ENCODE results near the gene CD226.
A peak's percentile ranks its signal among the peaks of the same experiment; 100 is the strongest.

Gene CD226

GRCh38 chr18:69985239-69985638 lies 37.6 kb upstream of the CD226 start:
- Histone ChIP-seq H3K27me3 (replicated peaks in 2 of 5; ENCODE audit: control insufficient read depth in 4 of 5, insufficient read depth in 5 of 5, low read length in 4 of 5) (no peaks in the 10 kb centered on the region), H3K36me3 (ENCODE audit: control insufficient read depth in 4 of 4, insufficient read depth in 4 of 4, low read length in 3 of 4) (peaks cover 3 to 12% (median 7%) of the 10 kb centered on the region in 4 experiments), H3K4me3 (ENCODE audit: control insufficient read depth in 1 of 7, extremely low read depth in 1 of 7, insufficient read depth in 4 of 7, low read depth in 2 of 7, low read length in 6 of 7) (no peak overlapping the region), H3K4me1 (ENCODE audit: control extremely low read depth in 1 of 4, control insufficient read depth in 4 of 4, insufficient read depth in 4 of 4, low read length in 3 of 4) (peaks cover 0 to 18% (median 9%) of the 10 kb centered on the region in 4 experiments), H3K9me3 (ENCODE audit: control extremely low read depth in 1 of 5, control insufficient read depth in 4 of 5, insufficient read depth in 2 of 5, low read depth in 1 of 5, low read length in 4 of 5) (peaks cover 0 to 14% (median 0%) of the 10 kb centered on the region in 5 experiments), H3K27ac (ENCODE audit: insufficient read depth in 1 of 2, low read depth in 1 of 2, low read length in 2 of 2, poor library complexity in 1 of 2, severe bottlenecking in 2 of 2) (no peak overlapping the region)
- CTCF ChIA-PET = no interaction called here
- POLR2A ChIA-PET = no interaction called here
- WGBS (ENCODE audit: insufficient coverage) = 93% methylated on average over 4 of the region's 4 CpGs
- DNase-seq = no peak

- Histone ChIP-seq H3K9me3 (ENCODE audit: control extremely low read depth in 1 of 5, control insufficient read depth in 4 of 5, insufficient read depth in 2 of 5, low read depth in 1 of 5, low read length in 4 of 5) (peaks cover 0 to 8% (median 2%) of the 10 kb centered on the region in 5 experiments), H3K27me3 (replicated peaks in 2 of 5; ENCODE audit: control insufficient read depth in 4 of 5, insufficient read depth in 5 of 5, low read length in 4 of 5) (no peaks in the 10 kb centered on the region), H3K4me1 (ENCODE audit: control extremely low read depth in 1 of 4, control insufficient read depth in 4 of 4, insufficient read depth in 4 of 4, low read length in 3 of 4) (peaks cover 0 to 20% (median 9%) of the 10 kb centered on the region in 4 experiments), H3K36me3 (ENCODE audit: control insufficient read depth in 4 of 4, insufficient read depth in 4 of 4, low read length in 3 of 4) (peaks cover 3 to 14% (median 5%) of the 10 kb centered on the region in 4 experiments), H3K27ac (ENCODE audit: insufficient read depth in 1 of 2, low read depth in 1 of 2, low read length in 2 of 2, poor library complexity in 1 of 2, severe bottlenecking in 2 of 2) (no peak overlapping the region), H3K4me3 (ENCODE audit: control insufficient read depth in 1 of 7, extremely low read depth in 1 of 7, insufficient read depth in 4 of 7, low read depth in 2 of 7, low read length in 6 of 7) (no peak overlapping the region)
- CTCF ChIA-PET = interaction anchor here (0.7 kb wide), 1 partner anchor 24 kb away, joined by 3 read pairs; no protein-coding TSS in a partner anchor
- 100% methylated on average over 2 of the region's 4 CpGs for WGBS (ENCODE audit: insufficient coverage)
- no peak for DNase-seq
- POLR2A ChIA-PET = no interaction called here
Measured at GRCh38 chr18:69982417-69982816, 34.7 kb upstream of the CD226 start.

DNA sequence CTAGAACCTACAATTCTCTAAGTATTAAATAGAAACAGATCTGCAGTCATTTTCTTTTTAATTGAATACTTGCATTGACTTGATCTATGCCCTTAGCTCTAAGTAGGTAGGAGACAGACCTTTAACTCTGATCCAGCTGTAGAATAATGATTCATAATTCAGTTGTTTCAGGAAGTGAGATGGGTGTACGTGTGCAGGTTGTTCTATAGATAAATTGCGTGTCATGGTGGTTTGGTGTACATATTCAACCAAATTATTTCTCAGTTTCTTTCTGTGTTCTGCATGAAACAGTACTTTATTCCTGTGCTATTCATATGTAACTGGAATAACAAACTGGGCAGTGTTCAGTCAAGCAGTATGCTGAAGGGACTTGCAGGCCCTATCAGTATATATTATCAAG lies 34.3 kb upstream of the CD226 start:
- Histone ChIP-seq H3K27ac (ENCODE audit: insufficient read depth in 1 of 2, low read depth in 1 of 2, low read length in 2 of 2, poor library complexity in 1 of 2, severe bottlenecking in 2 of 2) (no peak overlapping the region), H3K9me3 (ENCODE audit: control extremely low read depth in 1 of 5, control insufficient read depth in 4 of 5, insufficient read depth in 2 of 5, low read depth in 1 of 5, low read length in 4 of 5) (peaks cover 0 to 8% (median 0%) of the 10 kb centered on the region in 5 experiments), H3K36me3 (ENCODE audit: control insufficient read depth in 4 of 4, insufficient read depth in 4 of 4, low read length in 3 of 4) (peaks cover 0 to 11% (median 5%) of the 10 kb centered on the region in 4 experiments), H3K4me3 (ENCODE audit: control insufficient read depth in 1 of 7, extremely low read depth in 1 of 7, insufficient read depth in 4 of 7, low read depth in 2 of 7, low read length in 6 of 7) (no peak overlapping the region), H3K4me1 (ENCODE audit: control extremely low read depth in 1 of 4, control insufficient read depth in 4 of 4, insufficient read depth in 4 of 4, low read length in 3 of 4) (peaks cover 0 to 20% (median 9%) of the 10 kb centered on the region in 4 experiments), H3K27me3 (replicated peaks in 2 of 5; ENCODE audit: control insufficient read depth in 4 of 5, insufficient read depth in 5 of 5, low read length in 4 of 5) (no peaks in the 10 kb centered on the region)
- ChIA-PET CTCF (interaction anchor here (0.7 kb wide), 1 partner anchor 23 kb away, joined by 3 read pairs; no protein-coding TSS in a partner anchor), POLR2A (no interaction called here)
- peak; percentile 7 to 64 (median 39) for DNase-seq
- WGBS (ENCODE audit: insufficient coverage) = no CpG with 5 or more reads among the region's 2 CpGs

GRCh38 chr18:69980982-69981804 lies 33.5 kb upstream of the CD226 start:
- CTCF ChIA-PET = no interaction called here
- no peaks in the 10 kb centered on the region for H3K27me3 ChIP-seq (replicated peaks in 2 of 5; ENCODE audit: control insufficient read depth in 4 of 5, insufficient read depth in 5 of 5, low read length in 4 of 5)
- no peak overlapping the region for H3K27ac ChIP-seq (ENCODE audit: insufficient read depth in 1 of 2, low read depth in 1 of 2, low read length in 2 of 2, poor library complexity in 1 of 2, severe bottlenecking in 2 of 2)
- no CpG with 5 or more reads among the region's 3 CpGs for WGBS (ENCODE audit: insufficient coverage)
- POLR2A ChIA-PET = no interaction called here
- peaks cover 0 to 9% (median 2%) of the 10 kb centered on the region in 4 experiments for H3K36me3 ChIP-seq (ENCODE audit: control insufficient read depth in 4 of 4, insufficient read depth in 4 of 4, low read length in 3 of 4)
- no peak overlapping the region for H3K4me3 ChIP-seq (ENCODE audit: control insufficient read depth in 1 of 7, extremely low read depth in 1 of 7, insufficient read depth in 4 of 7, low read depth in 2 of 7, low read length in 6 of 7)
- peaks cover 0 to 20% (median 9%) of the 10 kb centered on the region in 4 experiments for H3K4me1 ChIP-seq (ENCODE audit: control extremely low read depth in 1 of 4, control insufficient read depth in 4 of 4, insufficient read depth in 4 of 4, low read length in 3 of 4)
- H3K9me3 ChIP-seq (ENCODE audit: control extremely low read depth in 1 of 5, control insufficient read depth in 4 of 5, insufficient read depth in 2 of 5, low read depth in 1 of 5, low read length in 4 of 5) = peaks cover 0 to 12% (median 0%) of the 10 kb centered on the region in 5 experiments
- no peak for DNase-seq

DNA sequence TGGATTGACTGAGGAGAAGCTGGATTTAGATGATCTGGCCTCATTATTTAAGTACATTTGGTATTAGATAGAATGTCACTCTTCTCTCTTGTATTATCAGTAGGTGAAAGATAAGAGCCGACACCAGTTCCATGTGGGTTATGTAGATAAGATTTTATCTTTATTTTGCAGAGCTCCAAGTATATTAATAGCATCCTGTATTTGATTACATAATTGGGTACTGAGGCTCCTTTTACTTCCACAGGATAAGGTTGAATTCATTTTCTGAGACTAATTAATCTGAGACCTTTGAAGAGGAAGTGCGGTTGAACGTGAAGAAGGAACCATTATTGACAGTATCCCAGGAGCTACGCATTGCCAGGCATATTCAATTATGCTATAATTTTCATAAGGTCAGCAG lies 32.8 kb upstream of the CD226 start:
- CTCF ChIA-PET = no interaction called here
- Histone ChIP-seq H3K27ac (ENCODE audit: insufficient read depth in 1 of 2, low read depth in 1 of 2, low read length in 2 of 2, poor library complexity in 1 of 2, severe bottlenecking in 2 of 2) (no peak overlapping the region), H3K4me3 (ENCODE audit: control insufficient read depth in 1 of 7, extremely low read depth in 1 of 7, insufficient read depth in 4 of 7, low read depth in 2 of 7, low read length in 6 of 7) (no peak overlapping the region), H3K9me3 (ENCODE audit: control extremely low read depth in 1 of 5, control insufficient read depth in 4 of 5, insufficient read depth in 2 of 5, low read depth in 1 of 5, low read length in 4 of 5) (peaks cover 0 to 15% (median 0%) of the 10 kb centered on the region in 5 experiments), H3K4me1 (ENCODE audit: control extremely low read depth in 1 of 4, control insufficient read depth in 4 of 4, insufficient read depth in 4 of 4, low read length in 3 of 4) (peaks cover 0 to 20% (median 9%) of the 10 kb centered on the region in 4 experiments), H3K36me3 (ENCODE audit: control insufficient read depth in 4 of 4, insufficient read depth in 4 of 4, low read length in 3 of 4) (peaks cover 0 to 9% (median 0%) of the 10 kb centered on the region in 4 experiments), H3K27me3 (replicated peaks in 2 of 5; ENCODE audit: control insufficient read depth in 4 of 5, insufficient read depth in 5 of 5, low read length in 4 of 5) (no peaks in the 10 kb centered on the region)
- peak; percentile 11 to 61 (median 42) for DNase-seq
- no CpG with 5 or more reads among the region's 4 CpGs for WGBS (ENCODE audit: insufficient coverage)
- POLR2A ChIA-PET = no interaction called here

DNA sequence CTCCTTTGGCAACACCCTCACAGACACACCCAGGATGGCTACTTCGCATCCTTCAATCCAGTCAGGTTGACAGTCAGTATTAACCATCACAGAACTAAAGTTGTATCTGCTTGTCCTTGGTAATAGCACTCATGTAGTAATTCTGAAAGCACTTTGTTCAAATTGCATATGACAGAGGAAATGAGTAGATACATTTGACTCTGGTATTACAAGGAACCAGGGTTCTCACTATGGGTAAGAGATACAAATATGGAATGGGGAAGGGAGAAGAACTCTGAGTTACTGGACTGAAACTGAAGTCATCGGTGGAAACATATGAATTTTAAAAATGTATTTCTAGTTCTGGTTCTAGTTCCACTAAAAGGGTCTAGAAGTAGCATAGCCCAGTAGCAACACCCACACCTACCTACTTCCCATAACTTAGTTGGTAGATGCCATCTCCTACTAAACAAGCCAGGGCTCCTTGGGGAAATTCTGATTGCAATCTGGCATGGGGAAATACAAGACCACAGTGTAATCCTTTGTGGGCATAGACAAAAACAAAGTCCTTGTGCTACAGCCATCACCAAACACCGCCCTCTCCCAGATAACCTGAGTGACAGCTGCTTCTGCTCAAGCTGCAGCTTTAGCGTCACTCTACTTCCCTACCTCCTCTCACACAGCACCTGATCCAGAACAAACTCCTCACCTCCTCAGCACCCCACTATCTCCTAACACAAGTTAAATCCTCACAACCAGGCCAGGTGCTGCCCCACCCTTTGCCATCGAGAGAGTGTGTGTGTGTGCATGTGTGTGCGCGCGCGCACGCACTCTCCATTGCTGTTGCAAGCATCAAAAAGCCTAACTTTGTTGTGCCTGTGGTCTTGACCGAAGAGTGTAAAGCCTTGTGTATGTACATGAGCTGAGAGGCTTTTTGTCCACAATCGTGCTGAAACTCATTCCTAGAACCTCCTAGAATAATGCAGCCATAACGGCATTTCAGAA lies 31.4 kb upstream of the CD226 start:
- Histone ChIP-seq H3K4me3 (ENCODE audit: control insufficient read depth in 1 of 7, extremely low read depth in 1 of 7, insufficient read depth in 4 of 7, low read depth in 2 of 7, low read length in 6 of 7) (no peak overlapping the region), H3K4me1 (ENCODE audit: control extremely low read depth in 1 of 4, control insufficient read depth in 4 of 4, insufficient read depth in 4 of 4, low read length in 3 of 4) (peaks cover 0 to 20% (median 9%) of the 10 kb centered on the region in 4 experiments), H3K27ac (ENCODE audit: insufficient read depth in 1 of 2, low read depth in 1 of 2, low read length in 2 of 2, poor library complexity in 1 of 2, severe bottlenecking in 2 of 2) (no peak overlapping the region), H3K9me3 (ENCODE audit: control extremely low read depth in 1 of 5, control insufficient read depth in 4 of 5, insufficient read depth in 2 of 5, low read depth in 1 of 5, low read length in 4 of 5) (peaks cover 0 to 15% (median 0%) of the 10 kb centered on the region in 5 experiments), H3K27me3 (replicated peaks in 2 of 5; ENCODE audit: control insufficient read depth in 4 of 5, insufficient read depth in 5 of 5, low read length in 4 of 5) (no peaks in the 10 kb centered on the region), H3K36me3 (ENCODE audit: control insufficient read depth in 4 of 4, insufficient read depth in 4 of 4, low read length in 3 of 4) (peaks cover 0 to 8% (median 0%) of the 10 kb centered on the region in 4 experiments)
- WGBS (ENCODE audit: insufficient coverage) = 84% methylated on average over 7 of the region's 13 CpGs
- ChIA-PET POLR2A (no interaction called here), CTCF (no interaction called here)
- no peak for DNase-seq
